M059J (cell line): ENCODE measurements around the gene CDC42BPG. TPM values are rescaled to one million over a fixed set of nuclear protein-coding genes. Genes with fewer than 3 reads are reported as not detected.

Source experiments
- DNase-seq: peaks from one replicate; pipeline ENCODE4 v3.0.0-alpha.2; 2012; ENCODE audit warnings: low read depth
- total RNA-seq: library from RNA; depleted of rRNA; stranded (reverse); fragments of >200 nt; shearing (Covaris generic); gene quantifications from 2 replicates; pipeline ENCODE4 v1.2.3, GENCODE V29; 2014; rRNA removed

The CDC42BPG gene
- 0.02 and 0.54 TPM in 2 replicates for total RNA-seq

- DNase-seq = peak; percentile 50
Observed at GRCh38 chr11:64844330-64845128, at the start of gene CDC42BPG. CDC42BPG (minus strand) TSS chr11:64844653; CDS start chr11:64844569, 84 bp downstream.

- DNase-seq = no peak
Observed at GRCh38 chr11:64893194-64894069, 49.0 kb upstream of the CDC42BPG start.

- no peak for DNase-seq
Observed at GRCh38 chr11:64892838-64893193, 48.4 kb upstream of the CDC42BPG start.

GRCh38 chr11:64892411-64892831 lies 48.0 kb upstream of the CDC42BPG start:
- DNase-seq = no peak

GRCh38 chr11:64891880-64892279 lies 47.4 kb upstream of the CDC42BPG start:
- DNase-seq = no peak

GRCh38 chr11:64891215-64891848 lies 46.9 kb upstream of the CDC42BPG start:
- DNase-seq = no peak

GRCh38 chr11:64890522-64890939 lies 46.1 kb upstream of the CDC42BPG start:
- DNase-seq = no peak

- DNase-seq = peak; percentile 28
Observed at GRCh38 chr11:64888729-64889511, 44.5 kb upstream of the CDC42BPG start.

GRCh38 chr11:64888406-64888728 lies 43.9 kb upstream of the CDC42BPG start:
- DNase-seq = no peak

- peak; percentile 47 for DNase-seq
Observed at GRCh38 chr11:64887757-64888405, 43.4 kb upstream of the CDC42BPG start.

GRCh38 chr11:64887234-64887756 lies 42.8 kb upstream of the CDC42BPG start:
- no peak for DNase-seq

GRCh38 chr11:64885367-64886286 lies 41.2 kb upstream of the CDC42BPG start:
- peak; percentile 44 for DNase-seq

- DNase-seq = no peak
Observed at GRCh38 chr11:64884019-64884418, 39.6 kb upstream of the CDC42BPG start.

- DNase-seq = no peak
Observed at GRCh38 chr11:64883575-64883974, 39.1 kb upstream of the CDC42BPG start.

GRCh38 chr11:64882243-64882642 lies 37.8 kb upstream of the CDC42BPG start:
- no peak for DNase-seq

GRCh38 chr11:64881476-64881875 lies 37.0 kb upstream of the CDC42BPG start:
- DNase-seq = no peak

GRCh38 chr11:64880240-64881001 lies 36.0 kb upstream of the CDC42BPG start:
- no peak for DNase-seq

- DNase-seq = no peak
Observed at GRCh38 chr11:64879244-64879900, 34.9 kb upstream of the CDC42BPG start.
